C4-2B (cell line): ENCODE data around the gene CAMTA1.

ENCODE experiments used
- CTCF ChIP-seq: fragments of 450-650 bp; conservative IDR thresholded peaks from 2 replicates; pipeline ENCODE4 v1.5.1; 2017; ENCODE audit warnings: mild to moderate bottlenecking
- ZFX ChIP-seq: fragments of 450-650 bp; IDR thresholded peaks from 2 replicates; pipeline ENCODE4 v1.6.1; 2017

DNA sequence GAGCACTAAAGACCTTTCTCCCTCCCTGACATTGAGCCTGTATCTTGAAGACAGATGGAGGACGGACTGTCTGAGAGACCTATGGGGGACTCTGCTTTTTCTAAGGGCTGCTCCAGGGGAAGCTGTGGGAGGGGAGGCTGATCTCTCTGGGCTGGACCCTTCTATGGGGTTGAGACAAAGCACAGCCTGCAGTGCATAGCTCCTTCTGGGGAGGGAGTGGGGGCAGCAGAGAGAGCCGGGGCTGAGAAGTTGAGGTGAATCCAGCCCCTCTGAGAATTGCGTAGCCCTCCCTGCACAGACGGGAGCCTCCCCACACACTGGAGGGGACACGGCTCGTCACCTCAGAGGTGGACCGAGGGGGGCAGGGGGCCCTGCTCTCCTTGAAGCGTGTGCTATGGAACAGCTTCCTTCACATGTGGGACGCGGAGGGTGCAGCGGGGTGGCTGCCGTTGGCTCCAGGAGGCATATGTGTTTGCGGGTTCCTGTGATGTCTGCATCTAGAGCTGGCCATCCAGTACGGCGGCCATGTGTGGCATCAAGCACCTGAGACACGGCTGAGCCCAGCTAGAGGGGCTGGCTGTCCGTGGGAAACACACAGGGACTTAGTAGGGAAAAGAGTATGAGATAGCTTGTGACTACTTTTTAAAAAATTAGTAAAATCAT is 299.1 kb downstream of the CAMTA1 start:
- TF ChIP-seq CTCF (no peak), ZFX (no peak)
